Liver (tissue), 3 donors: ENCODE results near the gene ECHDC3.

Source experiments
- EGR1 ChIP-seq, 2 donors: IDR thresholded peaks; 2 replicates each; pipeline ENCODE4 v1.6.1; 2016 to 2018; ENCODE audit warnings: antibody characterized with exemption in 2 of 2, low read depth in 2 of 2
- RAD21 ChIP-seq, 2 donors: IDR thresholded peaks; 2 replicates each; pipeline ENCODE4 v1.6.1; 2016; ENCODE audit warnings: antibody characterized with exemption in 2 of 2, mild to moderate bottlenecking in 2 of 2
- YY1 ChIP-seq: IDR thresholded peaks from 2 replicates; pipeline ENCODE4 v1.6.1; 2016; ENCODE audit warnings: antibody characterized with exemption, mild to moderate bottlenecking
- TF ChIP-seq, protein P1 (sequence below): IDR thresholded peaks from 2 replicates; pipeline ENCODE4 v1.6.1; 2016; ENCODE audit warnings: antibody characterized with exemption
- TF ChIP-seq, protein P2 (sequence below): IDR thresholded peaks from 2 replicates; pipeline ENCODE4 v1.6.1; 2016; ENCODE audit warnings: antibody characterized with exemption, mild to moderate bottlenecking
- TF ChIP-seq, protein P3 (sequence below): fragments of 150-350 bp; IDR thresholded peaks from 2 replicates; pipeline ENCODE4 v1.5.1; 2017; ENCODE audit warnings: improper control_type of control experiment, low read depth, low read length; ENCODE audit not compliant: missing input control
- TF ChIP-seq, protein P4 (sequence below): IDR thresholded peaks from 2 replicates; pipeline ENCODE4 v1.6.1; 2016; ENCODE audit warnings: antibody characterized with exemption
- TF ChIP-seq, protein P5 (sequence below): IDR thresholded peaks from 2 replicates; pipeline ENCODE4 v1.6.1; 2016; ENCODE audit warnings: antibody characterized with exemption
- donor health status: healthy.
- donor health status: healthy.

DNA sequence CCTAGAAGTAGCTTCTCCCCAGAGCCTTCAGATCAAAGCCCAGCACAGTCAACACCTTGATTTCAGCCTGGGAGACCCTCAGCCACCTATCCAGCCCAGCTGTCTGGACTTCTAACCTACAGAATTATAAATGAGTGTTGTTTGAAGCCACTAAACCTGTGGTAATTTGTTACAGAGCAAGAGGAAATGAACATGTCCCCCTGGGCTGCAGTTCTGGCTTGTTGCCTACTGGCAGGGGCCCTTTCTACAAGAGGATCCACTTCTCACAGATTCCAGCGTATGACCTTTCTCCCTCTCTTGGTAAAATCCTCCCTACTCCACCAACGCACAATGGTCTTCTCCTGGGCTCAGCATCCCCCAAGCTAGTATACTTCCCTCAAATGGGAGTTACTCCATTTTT, 46.4 kb upstream of the ECHDC3 start:
- TF ChIP-seq, protein P1, sequence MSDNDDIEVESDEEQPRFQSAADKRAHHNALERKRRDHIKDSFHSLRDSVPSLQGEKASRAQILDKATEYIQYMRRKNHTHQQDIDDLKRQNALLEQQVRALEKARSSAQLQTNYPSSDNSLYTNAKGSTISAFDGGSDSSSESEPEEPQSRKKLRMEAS: no peak
- TF ChIP-seq, protein P2, sequence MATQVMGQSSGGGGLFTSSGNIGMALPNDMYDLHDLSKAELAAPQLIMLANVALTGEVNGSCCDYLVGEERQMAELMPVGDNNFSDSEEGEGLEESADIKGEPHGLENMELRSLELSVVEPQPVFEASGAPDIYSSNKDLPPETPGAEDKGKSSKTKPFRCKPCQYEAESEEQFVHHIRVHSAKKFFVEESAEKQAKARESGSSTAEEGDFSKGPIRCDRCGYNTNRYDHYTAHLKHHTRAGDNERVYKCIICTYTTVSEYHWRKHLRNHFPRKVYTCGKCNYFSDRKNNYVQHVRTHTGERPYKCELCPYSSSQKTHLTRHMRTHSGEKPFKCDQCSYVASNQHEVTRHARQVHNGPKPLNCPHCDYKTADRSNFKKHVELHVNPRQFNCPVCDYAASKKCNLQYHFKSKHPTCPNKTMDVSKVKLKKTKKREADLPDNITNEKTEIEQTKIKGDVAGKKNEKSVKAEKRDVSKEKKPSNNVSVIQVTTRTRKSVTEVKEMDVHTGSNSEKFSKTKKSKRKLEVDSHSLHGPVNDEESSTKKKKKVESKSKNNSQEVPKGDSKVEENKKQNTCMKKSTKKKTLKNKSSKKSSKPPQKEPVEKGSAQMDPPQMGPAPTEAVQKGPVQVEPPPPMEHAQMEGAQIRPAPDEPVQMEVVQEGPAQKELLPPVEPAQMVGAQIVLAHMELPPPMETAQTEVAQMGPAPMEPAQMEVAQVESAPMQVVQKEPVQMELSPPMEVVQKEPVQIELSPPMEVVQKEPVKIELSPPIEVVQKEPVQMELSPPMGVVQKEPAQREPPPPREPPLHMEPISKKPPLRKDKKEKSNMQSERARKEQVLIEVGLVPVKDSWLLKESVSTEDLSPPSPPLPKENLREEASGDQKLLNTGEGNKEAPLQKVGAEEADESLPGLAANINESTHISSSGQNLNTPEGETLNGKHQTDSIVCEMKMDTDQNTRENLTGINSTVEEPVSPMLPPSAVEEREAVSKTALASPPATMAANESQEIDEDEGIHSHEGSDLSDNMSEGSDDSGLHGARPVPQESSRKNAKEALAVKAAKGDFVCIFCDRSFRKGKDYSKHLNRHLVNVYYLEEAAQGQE: no peak
- TF ChIP-seq, protein P3, sequence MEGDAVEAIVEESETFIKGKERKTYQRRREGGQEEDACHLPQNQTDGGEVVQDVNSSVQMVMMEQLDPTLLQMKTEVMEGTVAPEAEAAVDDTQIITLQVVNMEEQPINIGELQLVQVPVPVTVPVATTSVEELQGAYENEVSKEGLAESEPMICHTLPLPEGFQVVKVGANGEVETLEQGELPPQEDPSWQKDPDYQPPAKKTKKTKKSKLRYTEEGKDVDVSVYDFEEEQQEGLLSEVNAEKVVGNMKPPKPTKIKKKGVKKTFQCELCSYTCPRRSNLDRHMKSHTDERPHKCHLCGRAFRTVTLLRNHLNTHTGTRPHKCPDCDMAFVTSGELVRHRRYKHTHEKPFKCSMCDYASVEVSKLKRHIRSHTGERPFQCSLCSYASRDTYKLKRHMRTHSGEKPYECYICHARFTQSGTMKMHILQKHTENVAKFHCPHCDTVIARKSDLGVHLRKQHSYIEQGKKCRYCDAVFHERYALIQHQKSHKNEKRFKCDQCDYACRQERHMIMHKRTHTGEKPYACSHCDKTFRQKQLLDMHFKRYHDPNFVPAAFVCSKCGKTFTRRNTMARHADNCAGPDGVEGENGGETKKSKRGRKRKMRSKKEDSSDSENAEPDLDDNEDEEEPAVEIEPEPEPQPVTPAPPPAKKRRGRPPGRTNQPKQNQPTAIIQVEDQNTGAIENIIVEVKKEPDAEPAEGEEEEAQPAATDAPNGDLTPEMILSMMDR: no peak
- TF ChIP-seq RAD21 (IDR thresholded peaks at IDR 0.05) (no peak), YY1 (no peak), EGR1 (IDR thresholded peaks at IDR 0.05; ENCODE audit: low read depth in 2 of 2) (no peak)
- TF ChIP-seq, protein P4, sequence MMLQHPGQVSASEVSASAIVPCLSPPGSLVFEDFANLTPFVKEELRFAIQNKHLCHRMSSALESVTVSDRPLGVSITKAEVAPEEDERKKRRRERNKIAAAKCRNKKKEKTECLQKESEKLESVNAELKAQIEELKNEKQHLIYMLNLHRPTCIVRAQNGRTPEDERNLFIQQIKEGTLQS: no peak
- TF ChIP-seq, protein P5, sequence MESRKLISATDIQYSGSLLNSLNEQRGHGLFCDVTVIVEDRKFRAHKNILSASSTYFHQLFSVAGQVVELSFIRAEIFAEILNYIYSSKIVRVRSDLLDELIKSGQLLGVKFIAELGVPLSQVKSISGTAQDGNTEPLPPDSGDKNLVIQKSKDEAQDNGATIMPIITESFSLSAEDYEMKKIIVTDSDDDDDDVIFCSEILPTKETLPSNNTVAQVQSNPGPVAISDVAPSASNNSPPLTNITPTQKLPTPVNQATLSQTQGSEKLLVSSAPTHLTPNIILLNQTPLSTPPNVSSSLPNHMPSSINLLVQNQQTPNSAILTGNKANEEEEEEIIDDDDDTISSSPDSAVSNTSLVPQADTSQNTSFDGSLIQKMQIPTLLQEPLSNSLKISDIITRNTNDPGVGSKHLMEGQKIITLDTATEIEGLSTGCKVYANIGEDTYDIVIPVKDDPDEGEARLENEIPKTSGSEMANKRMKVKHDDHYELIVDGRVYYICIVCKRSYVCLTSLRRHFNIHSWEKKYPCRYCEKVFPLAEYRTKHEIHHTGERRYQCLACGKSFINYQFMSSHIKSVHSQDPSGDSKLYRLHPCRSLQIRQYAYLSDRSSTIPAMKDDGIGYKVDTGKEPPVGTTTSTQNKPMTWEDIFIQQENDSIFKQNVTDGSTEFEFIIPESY: no peak
